ENCODE results near the gene FAM118B. TPM values are rescaled to one million over a fixed set of nuclear protein-coding genes. Genes with fewer than 3 reads are reported as not detected.

Gene FAM118B
- total and polyA plus RNA-seq, 2 of the 8 experiments (the other 6 are each of a cell fraction or from before 2014, with no cell fraction given): 25.3 to 48.3 TPM

- Histone ChIP-seq H2BK120ac (replicated peaks; ENCODE audit: low read depth, low read length) (no peak overlapping the region), H3K4ac (replicated peaks; ENCODE audit: insufficient read length, low read depth, low read length) (no peak overlapping the region), H3K4me2 (ENCODE audit: insufficient read depth in 1 of 2, low read depth in 2 of 2, low read length in 2 of 2) (no peak overlapping the region), H2AK5ac (ENCODE audit: low read depth, low read length) (no peak overlapping the region), H3K79me1 (ENCODE audit: low read depth, low read length) (0 out of 2 replicates have a peak, but pooled peaks cover 4% of the 10 kb centered on the region), H4K91ac (replicated peaks; ENCODE audit: insufficient read length, low read length) (no peak overlapping the region), H3K4me3 (ENCODE audit: extremely low read depth in 1 of 4, insufficient read depth in 2 of 4, low read depth in 3 of 4, low read length in 4 of 4) (no peak overlapping the region), H3K27me3 (replicated peaks in 1 of 4; ENCODE audit: control insufficient read depth in 3 of 4, extremely low read depth in 1 of 4, insufficient read depth in 3 of 4, low read length in 3 of 4) (no peaks in the 10 kb centered on the region), H2BK5ac (ENCODE audit: low read depth, low read length) (no peak overlapping the region), H3K23me2 (ENCODE audit: low read depth, low read length) (no peaks in the 10 kb centered on the region), H4K8ac (ENCODE audit: extremely low read depth, insufficient read depth, low read length) (peak overlapping the region; percentile 80; the same call in 1 of the 2 replicates), H3K14ac (ENCODE audit: insufficient read length) (no peak overlapping the region), H2BK15ac (ENCODE audit: low read length) (no peak overlapping the region), H3K23ac (ENCODE audit: insufficient read length) (no peak overlapping the region), H3K9ac (replicated peaks in 1 of 4; ENCODE audit: extremely low read depth in 1 of 4, low read depth in 3 of 4, low read length in 3 of 4) (no peak overlapping the region), H2BK12ac (ENCODE audit: low read depth, low read length) (no peak overlapping the region), H3K18ac (ENCODE audit: extremely low read depth, low read length) (no peak overlapping the region), H3K56ac (replicated peaks; ENCODE audit: insufficient read length, low read depth, low read length) (no peak overlapping the region), H4K20me1 (replicated peaks in 1 of 2; ENCODE audit: control insufficient read depth in 1 of 2, insufficient read depth in 2 of 2, low read length in 2 of 2) (peaks cover 0 to 3% of the 10 kb centered on the region in 2 experiments), H3K79me2 (ENCODE audit: control insufficient read depth in 1 of 2, insufficient read depth in 2 of 2, low read length in 2 of 2) (peaks cover 0 to 8% of the 10 kb centered on the region in 2 experiments; a peak in 1 of 4 replicates), H3K9me3 (ENCODE audit: insufficient read depth in 2 of 2, low read depth in 1 of 2, low read length in 1 of 2) (no peaks in the 10 kb centered on the region), H3K36me3 (ENCODE audit: control insufficient read depth in 2 of 4, insufficient read depth in 4 of 4, low read length in 3 of 4) (peaks cover 2 to 14% (median 2%) of the 10 kb centered on the region in 4 experiments; a peak in 5 of 8 replicates), H2AFZ (ENCODE audit: low read length) (no peak overlapping the region), H2BK20ac (ENCODE audit: low read length) (no peak overlapping the region), H4K5ac (ENCODE audit: insufficient read length, low read depth, low read length) (no peak overlapping the region), H3K4me1 (replicated peaks in 1 of 4; ENCODE audit: control insufficient read depth in 3 of 4, insufficient read depth in 4 of 4, low read length in 3 of 4) (no peaks in the 10 kb centered on the region; a peak in 1 of 7 replicates), H3K27ac (ENCODE audit: low read depth, low read length) (no peak overlapping the region)
- FAIRE-seq (no peak), DNase-seq (ENCODE audit: low read depth in 1 of 2, low spot score in 2 of 2) (no peak)
- POLR2A ChIA-PET (ENCODE audit: partially characterized antibody): no interaction called here
- CTCF ChIA-PET (ENCODE audit: partially characterized antibody): interaction anchor here (0.5 kb wide), 1 partner anchor 320 kb away, joined by 3 read pairs; no protein-coding TSS in a partner anchor
- 96% methylated on average over 4 of the region's 4 CpGs; no CpG with 5 or more reads in 1 of the 2 experiments for WGBS, 2 experiments (ENCODE audit: extremely low coverage in 1 of 2, insufficient coverage in 1 of 2, insufficient read length in 1 of 2, insufficient replicate concordance in 2 of 2, low coverage in 1 of 2, low lambda C conversion rate in 2 of 2, missing lambda C conversion rate in 1 of 2)
- TF ChIP-seq POLR2A (IDR thresholded peaks at IDR 0.05; ENCODE audit: control extremely low read depth in 1 of 2, low read depth in 2 of 2, low read length in 2 of 2) (no peak), BCL11A (IDR thresholded peaks at IDR 0.05; ENCODE audit: low read depth in 2 of 2, low read length in 2 of 2) (no peak), USF2 (IDR thresholded peaks at IDR 0.05; ENCODE audit: low read length) (no peak), BACH1 (IDR thresholded peaks at IDR 0.05; ENCODE audit: low read length) (no peak), NANOG (IDR thresholded peaks at IDR 0.05; ENCODE audit: insufficient read depth, low read depth, low read length, poor library complexity, severe bottlenecking) (no peak), TBP (IDR thresholded peaks at IDR 0.05; ENCODE audit: low read depth, low read length) (no peak), HDAC6 (IDR thresholded peaks at IDR 0.05; ENCODE audit: low read depth, low read length) (no peak), EGR1 (IDR thresholded peaks at IDR 0.05; ENCODE audit: borderline replicate concordance, low read depth, low read length) (no peak), RXRA (IDR thresholded peaks at IDR 0.05; ENCODE audit: insufficient read depth, low read depth, low read length) (no peak), SIRT6 (IDR thresholded peaks at IDR 0.05; ENCODE audit: low read length) (no peak), SIN3A (conservative IDR thresholded peaks at IDR 0.05 in 1 of 2, IDR thresholded peaks at IDR 0.05 in 1 of 2; ENCODE audit: low read depth in 1 of 2, low read length in 2 of 2) (no peak), GTF2F1 (IDR thresholded peaks at IDR 0.05; ENCODE audit: borderline replicate concordance, low read depth, low read length) (no peak), SRF (IDR thresholded peaks at IDR 0.05; ENCODE audit: low read depth, low read length) (no peak)
These were observed 21.8 kb downstream of the FAM118B start for GRCh38 chr11:126233391-126233790.
